ENCODE data around the gene KCTD13. TPM values are rescaled to one million over a fixed set of nuclear protein-coding genes. Genes with fewer than 3 reads are reported as not detected.

Gene KCTD13
- total and polyA plus RNA-seq, 10 of the 15 experiments (the other 5 are each of a cell fraction or from before 2014, with no cell fraction given), result 3.3 to 29.2 (median 12.5) TPM

DNA sequence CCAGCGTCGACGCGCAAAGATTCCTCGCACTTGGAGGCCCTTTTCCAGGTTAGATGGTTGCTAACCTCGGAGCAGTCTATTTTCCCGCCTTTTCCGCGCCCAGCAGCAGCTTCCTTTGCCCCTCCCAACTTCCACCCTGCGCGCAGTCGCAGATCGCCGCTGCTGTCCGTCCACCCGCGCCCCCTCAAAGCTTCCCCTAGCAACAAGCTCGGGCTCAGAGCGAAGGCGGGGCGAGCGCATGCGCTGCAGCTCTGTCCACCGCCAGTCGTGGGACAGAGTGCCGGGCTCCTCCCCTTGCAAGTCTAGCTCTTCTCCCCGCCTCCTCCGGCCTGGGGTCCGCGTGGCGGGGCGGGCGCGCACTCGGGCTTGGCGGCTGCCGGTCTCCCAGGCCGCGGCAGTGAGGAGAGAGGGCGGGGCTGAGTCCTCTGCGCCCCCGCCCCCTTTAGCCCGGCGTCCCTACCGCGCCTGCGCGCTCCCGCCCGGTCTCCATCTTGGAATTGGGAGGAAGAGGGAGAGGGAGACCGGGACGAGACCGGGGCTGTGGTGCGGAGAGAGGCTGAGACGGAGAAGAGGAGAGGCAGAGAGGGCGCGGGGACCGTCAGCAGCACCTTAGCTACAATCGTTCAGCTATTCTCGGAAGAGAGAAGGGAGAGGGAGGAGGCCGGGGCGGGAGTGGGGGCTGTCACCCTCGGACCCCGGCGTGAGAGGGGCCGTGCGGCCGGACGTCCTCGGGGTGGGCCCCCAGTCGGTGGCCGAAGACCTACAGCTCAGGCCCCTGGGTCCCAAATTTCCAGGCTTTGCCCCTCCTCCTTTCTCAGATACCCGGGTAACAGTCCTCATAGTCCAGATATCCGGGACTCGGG is 47.6 kb upstream of the KCTD13 start, which contains the start of gene TAOK2 (continued):
- TF ChIP-seq, protein P1, sequence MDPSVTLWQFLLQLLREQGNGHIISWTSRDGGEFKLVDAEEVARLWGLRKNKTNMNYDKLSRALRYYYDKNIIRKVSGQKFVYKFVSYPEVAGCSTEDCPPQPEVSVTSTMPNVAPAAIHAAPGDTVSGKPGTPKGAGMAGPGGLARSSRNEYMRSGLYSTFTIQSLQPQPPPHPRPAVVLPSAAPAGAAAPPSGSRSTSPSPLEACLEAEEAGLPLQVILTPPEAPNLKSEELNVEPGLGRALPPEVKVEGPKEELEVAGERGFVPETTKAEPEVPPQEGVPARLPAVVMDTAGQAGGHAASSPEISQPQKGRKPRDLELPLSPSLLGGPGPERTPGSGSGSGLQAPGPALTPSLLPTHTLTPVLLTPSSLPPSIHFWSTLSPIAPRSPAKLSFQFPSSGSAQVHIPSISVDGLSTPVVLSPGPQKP (IDR thresholded peaks at IDR 0.05; ENCODE audit: low read depth, low read length), result no peak
- TF ChIP-seq ZNF24 (IDR thresholded peaks at IDR 0.05), result no peak
- TF ChIP-seq NR2F1 (conservative IDR thresholded peaks at IDR 0.05), result no peak; the same call in 1 of the 2 replicates
- peak; percentile 34; the same call in 1 of the 2 replicates for TF ChIP-seq PML (IDR thresholded peaks at IDR 0.05; ENCODE audit: low read length)
- TF ChIP-seq, protein P2, sequence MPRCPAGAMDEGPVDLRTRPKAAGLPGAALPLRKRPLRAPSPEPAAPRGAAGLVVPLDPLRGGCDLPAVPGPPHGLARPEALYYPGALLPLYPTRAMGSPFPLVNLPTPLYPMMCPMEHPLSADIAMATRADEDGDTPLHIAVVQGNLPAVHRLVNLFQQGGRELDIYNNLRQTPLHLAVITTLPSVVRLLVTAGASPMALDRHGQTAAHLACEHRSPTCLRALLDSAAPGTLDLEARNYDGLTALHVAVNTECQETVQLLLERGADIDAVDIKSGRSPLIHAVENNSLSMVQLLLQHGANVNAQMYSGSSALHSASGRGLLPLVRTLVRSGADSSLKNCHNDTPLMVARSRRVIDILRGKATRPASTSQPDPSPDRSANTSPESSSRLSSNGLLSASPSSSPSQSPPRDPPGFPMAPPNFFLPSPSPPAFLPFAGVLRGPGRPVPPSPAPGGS (IDR thresholded peaks at IDR 0.05; ENCODE audit: borderline replicate concordance, insufficient read depth, low read depth, low read length, poor library complexity, severe bottlenecking), result no peak
- no peak for TF ChIP-seq RELA (IDR thresholded peaks at IDR 0.05; ENCODE audit: borderline replicate concordance, partially characterized antibody)
- TF ChIP-seq CREM (IDR thresholded peaks at IDR 0.05; ENCODE audit: low read depth), result peak; percentile 38; the same call in 1 of the 2 replicates
- TF ChIP-seq HDAC6 (IDR thresholded peaks at IDR 0.05; ENCODE audit: unreplicated experiment), result no peak
- TF ChIP-seq, protein P3, sequence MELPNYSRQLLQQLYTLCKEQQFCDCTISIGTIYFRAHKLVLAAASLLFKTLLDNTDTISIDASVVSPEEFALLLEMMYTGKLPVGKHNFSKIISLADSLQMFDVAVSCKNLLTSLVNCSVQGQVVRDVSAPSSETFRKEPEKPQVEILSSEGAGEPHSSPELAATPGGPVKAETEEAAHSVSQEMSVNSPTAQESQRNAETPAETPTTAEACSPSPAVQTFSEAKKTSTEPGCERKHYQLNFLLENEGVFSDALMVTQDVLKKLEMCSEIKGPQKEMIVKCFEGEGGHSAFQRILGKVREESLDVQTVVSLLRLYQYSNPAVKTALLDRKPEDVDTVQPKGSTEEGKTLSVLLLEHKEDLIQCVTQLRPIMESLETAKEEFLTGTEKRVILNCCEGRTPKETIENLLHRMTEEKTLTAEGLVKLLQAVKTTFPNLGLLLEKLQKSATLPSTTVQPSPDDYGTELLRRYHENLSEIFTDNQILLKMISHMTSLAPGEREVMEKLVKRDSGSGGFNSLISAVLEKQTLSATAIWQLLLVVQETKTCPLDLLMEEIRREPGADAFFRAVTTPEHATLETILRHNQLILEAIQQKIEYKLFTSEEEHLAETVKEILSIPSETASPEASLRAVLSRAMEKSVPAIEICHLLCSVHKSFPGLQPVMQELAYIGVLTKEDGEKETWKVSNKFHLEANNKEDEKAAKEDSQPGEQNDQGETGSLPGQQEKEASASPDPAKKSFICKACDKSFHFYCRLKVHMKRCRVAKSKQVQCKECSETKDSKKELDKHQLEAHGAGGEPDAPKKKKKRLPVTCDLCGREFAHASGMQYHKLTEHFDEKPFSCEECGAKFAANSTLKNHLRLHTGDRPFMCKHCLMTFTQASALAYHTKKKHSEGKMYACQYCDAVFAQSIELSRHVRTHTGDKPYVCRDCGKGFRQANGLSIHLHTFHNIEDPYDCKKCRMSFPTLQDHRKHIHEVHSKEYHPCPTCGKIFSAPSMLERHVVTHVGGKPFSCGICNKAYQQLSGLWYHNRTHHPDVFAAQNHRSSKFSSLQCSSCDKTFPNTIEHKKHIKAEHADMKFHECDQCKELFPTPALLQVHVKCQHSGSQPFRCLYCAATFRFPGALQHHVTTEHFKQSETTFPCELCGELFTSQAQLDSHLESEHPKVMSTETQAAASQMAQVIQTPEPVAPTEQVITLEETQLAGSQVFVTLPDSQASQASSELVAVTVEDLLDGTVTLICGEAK (IDR thresholded peaks at IDR 0.05; ENCODE audit: borderline replicate concordance), result no peak
- no peak for TF ChIP-seq CEBPB (IDR thresholded peaks at IDR 0.05; ENCODE audit: borderline replicate concordance in 1 of 2, low read depth in 2 of 2, low read length in 2 of 2)
- TF ChIP-seq FOXM1 (IDR thresholded peaks at IDR 0.05; ENCODE audit: low read depth, low read length), result no peak
- TF ChIP-seq MTA3 (IDR thresholded peaks at IDR 0.05; ENCODE audit: borderline replicate concordance, low read length), result no peak
- peak; percentile 40; the same call in 1 of the 2 replicates for TF ChIP-seq SPI1 (IDR thresholded peaks at IDR 0.05; ENCODE audit: borderline replicate concordance, insufficient read depth, low read depth, low read length)
- TF ChIP-seq NR2C2 (IDR thresholded peaks at IDR 0.05; ENCODE audit: borderline replicate concordance, control insufficient read depth, insufficient read length, low read depth), result no peak
- no peak for TF ChIP-seq NR2C1 (IDR thresholded peaks at IDR 0.05)
- no peak for TF ChIP-seq STAT3 (IDR thresholded peaks at IDR 0.05; ENCODE audit: low read depth, low read length)
- no peak for TF ChIP-seq WRNIP1 (IDR thresholded peaks at IDR 0.05; ENCODE audit: borderline replicate concordance, low read depth, low read length)
- no peak for TF ChIP-seq CBFB (IDR thresholded peaks at IDR 0.05; ENCODE audit: low read depth)
- no peak for TF ChIP-seq CBX5 (IDR thresholded peaks at IDR 0.05; ENCODE audit: low read depth)
- TF ChIP-seq CREB1 (IDR thresholded peaks at IDR 0.05; ENCODE audit: low read depth), result no peak
- TF ChIP-seq ZBED1 (IDR thresholded peaks at IDR 0.05; ENCODE audit: borderline replicate concordance), result peak; percentile 44; the same call in 1 of the 2 replicates
- TF ChIP-seq EP300 (IDR thresholded peaks at IDR 0.05; ENCODE audit: borderline replicate concordance in 1 of 2, control insufficient read depth in 1 of 2, low read depth in 2 of 2, low read length in 2 of 2), result no peak
- TF ChIP-seq SUPT20H (IDR thresholded peaks at IDR 0.05; ENCODE audit: borderline replicate concordance, control insufficient read depth, low read depth, low read length), result no peak
- no peak for TF ChIP-seq NBN (IDR thresholded peaks at IDR 0.05)
- TF ChIP-seq SREBF1 (IDR thresholded peaks at IDR 0.05; ENCODE audit: low read length), result no peak

Measured in GM12878 (cell line).